HG03139 (cell line): ENCODE results near the gene TEKTIP1.

Source experiments
- ATAC-seq: cut with Tn5 transposase; IDR thresholded peaks from one replicate; pipeline ENCODE4 v1.9.1; 2021; ENCODE audit not compliant: unreplicated experiment

Gene TEKTIP1

GRCh38 chr19:3536429-3537100 is 2.4 kb upstream of the TEKTIP1 start:
- no peak for ATAC-seq

- no peak for ATAC-seq
Observed at GRCh38 chr19:3537101-3537437, 1.9 kb upstream of the TEKTIP1 start.

GRCh38 chr19:3537438-3538240 is 1.3 kb upstream of the TEKTIP1 start:
- no peak for ATAC-seq

GRCh38 chr19:3538258-3538929 is 580 bp upstream of the TEKTIP1 start:
- ATAC-seq, result no peak

- ATAC-seq, result no peak
Observed at GRCh38 chr19:3539756-3540118, 763 bp downstream of the TEKTIP1 start.

GRCh38 chr19:3543150-3544057 is 4.4 kb downstream of the TEKTIP1 start:
- ATAC-seq, result no peak

- no peak for ATAC-seq
Observed at GRCh38 chr19:3544058-3544376, 5.0 kb downstream of the TEKTIP1 start.

- ATAC-seq, result no peak
Observed at GRCh38 chr19:3544742-3545668, 6.0 kb downstream of the TEKTIP1 start.

GRCh38 chr19:3545669-3546034 is 6.7 kb downstream of the TEKTIP1 start:
- no peak for ATAC-seq

- ATAC-seq, result no peak
Observed at GRCh38 chr19:3546119-3546518, 7.1 kb downstream of the TEKTIP1 start.

GRCh38 chr19:3547301-3547731 is 8.3 kb downstream of the TEKTIP1 start:
- ATAC-seq, result no peak

- no peak for ATAC-seq
Observed at GRCh38 chr19:3547767-3548282, 8.9 kb downstream of the TEKTIP1 start.

- ATAC-seq, result no peak
Observed at GRCh38 chr19:3548606-3549005, 9.6 kb downstream of the TEKTIP1 start.

- no peak for ATAC-seq
Observed at GRCh38 chr19:3549816-3550215, 10.8 kb downstream of the TEKTIP1 start.

- ATAC-seq, result no peak
Observed at GRCh38 chr19:3550947-3551791, 12.2 kb downstream of the TEKTIP1 start.

- no peak for ATAC-seq
Observed at GRCh38 chr19:3551792-3552095, 12.8 kb downstream of the TEKTIP1 start.

- ATAC-seq, result no peak
Observed at GRCh38 chr19:3554254-3555083, 15.5 kb downstream of the TEKTIP1 start.

- no peak for ATAC-seq
Observed at GRCh38 chr19:3555653-3556422, 16.9 kb downstream of the TEKTIP1 start.
